ENCODE results near the gene CD300H.
A peak's percentile ranks its signal among the peaks of the same experiment; 100 is the strongest.
"Not testable (repeated sequence)": the region's sequence is repeated elsewhere in the genome, so short reads cannot be mapped to it uniquely, and the experiment has no call there.

The CD300H gene

DNA sequence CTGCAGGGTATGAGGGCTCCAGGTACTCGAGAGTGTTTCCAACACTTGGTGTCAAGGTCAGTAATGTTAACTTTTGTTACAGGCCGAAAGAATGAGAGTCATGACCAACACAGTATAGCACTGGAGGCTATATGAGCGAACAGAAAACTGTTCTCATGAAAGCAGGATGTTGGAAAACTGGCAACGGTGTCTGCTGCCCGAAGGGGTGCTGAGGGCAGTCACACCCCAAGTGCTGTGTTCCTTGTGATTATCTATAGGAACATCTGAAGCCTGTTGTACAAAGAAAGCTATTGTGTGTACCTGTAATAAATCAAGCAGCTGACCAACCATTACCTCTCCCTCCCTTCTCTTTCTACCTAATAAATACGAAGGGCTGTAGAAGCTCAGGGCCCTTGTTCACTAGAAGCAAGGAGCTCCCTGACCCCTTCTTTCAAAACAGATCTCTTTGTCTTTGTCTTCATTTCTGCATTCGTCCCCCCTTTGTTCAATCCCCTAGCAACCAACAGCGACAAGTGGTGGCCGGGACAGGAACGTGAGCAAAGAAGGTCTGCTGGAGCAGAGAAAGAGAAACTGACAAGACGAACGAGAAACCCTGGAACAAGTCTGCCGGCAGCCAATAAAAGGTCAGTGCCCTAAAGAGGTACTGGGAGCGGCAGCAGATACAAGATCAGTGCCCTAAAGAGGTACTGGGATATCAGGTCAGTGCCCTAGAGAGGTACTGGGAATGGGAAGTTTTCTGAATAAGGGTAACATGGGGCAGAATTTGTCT is 17.2 kb upstream of the CD300H start:
- no peak for DNase-seq

DNA sequence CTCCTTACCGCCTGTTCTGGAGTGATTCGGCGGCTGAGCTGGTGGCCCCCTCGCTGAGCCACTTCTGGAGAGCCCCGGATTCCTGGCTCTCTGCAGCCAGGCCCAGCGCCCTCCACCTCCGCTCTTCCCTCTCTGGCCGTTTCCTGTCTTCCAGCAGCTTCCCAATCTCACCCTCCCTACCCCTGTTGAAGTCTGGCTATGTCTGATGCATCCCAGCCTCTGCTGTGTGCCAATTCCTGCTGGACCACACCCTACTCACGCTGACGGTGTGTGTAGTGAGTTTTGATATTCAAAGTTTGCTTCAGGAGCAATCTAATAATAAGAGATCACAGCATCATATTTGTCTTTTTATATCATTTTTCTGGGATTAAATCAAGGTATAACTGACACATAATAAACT is 15.3 kb upstream of the CD300H start:
- DNase-seq: no peak

DNA sequence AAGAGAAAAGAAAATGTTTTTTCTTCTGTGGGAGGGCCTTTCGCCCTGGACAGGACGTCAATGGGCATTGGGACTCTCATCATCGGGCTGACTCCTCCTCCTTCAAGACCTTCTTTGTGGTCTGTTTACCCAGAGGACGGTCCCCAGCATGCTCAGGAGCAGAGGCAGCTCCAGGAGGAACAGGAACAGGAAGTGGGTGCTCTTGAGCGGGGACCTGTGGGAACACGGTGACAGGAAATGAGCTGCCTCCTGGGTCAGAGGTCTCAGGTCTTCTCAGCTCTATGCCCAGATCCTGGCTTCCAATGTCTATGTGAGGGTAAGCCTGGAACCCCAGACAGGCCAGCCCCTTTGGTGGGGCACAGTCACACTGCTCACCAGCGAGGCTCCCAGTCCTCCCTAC is 12.6 kb upstream of the CD300H start:
- peak; percentile 64 to 74 for DNase-seq

DNA sequence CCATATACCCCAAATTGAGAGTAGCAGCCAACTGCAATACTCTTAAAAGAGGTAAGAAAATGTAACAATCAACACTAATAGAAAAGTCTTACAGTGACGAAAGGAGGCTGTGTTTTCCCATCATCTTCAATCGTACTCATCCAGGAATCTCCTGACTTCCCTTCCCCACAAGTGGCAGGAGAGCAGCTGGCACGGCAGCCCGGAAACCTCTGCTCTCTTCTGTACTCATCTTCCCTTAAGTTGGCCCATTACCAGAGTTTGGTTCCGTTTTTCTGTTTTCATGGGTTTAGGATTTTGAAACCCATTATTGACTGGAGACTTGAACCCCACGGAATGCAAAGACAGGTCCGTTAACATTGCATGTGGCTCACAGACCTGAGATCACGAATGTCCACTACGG is 11.7 kb upstream of the CD300H start:
- DNase-seq: no peak

DNA sequence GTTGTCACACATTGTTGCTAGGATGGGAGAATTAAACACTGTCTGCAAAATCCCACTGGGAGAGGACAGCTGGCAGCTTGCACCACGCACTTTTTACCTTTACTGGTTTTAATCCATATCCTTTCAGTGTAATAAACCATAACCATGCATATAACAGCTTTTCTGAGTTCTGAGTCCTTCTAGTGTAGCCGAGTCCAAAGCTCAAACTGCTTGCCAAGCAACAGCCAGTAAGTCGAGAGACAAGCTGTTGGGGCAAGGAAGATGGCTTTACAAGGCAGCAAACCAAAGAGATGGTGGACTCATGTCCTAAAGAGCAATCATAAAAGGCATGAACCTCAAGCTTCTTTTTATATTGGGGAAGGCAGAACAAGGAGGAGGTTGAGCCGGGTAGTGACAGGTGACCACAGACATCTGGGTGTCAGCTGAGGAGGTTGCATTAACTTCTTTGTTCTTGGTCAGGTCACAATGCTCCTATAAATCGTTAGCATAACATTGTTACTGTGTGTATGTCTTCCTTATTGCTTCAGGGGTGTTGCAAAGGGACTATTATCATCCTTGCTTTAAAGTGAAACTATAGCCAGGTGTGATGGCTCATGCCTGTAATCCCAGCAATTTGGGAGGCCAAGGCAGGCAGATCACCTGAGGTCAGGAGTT is 7.3 kb upstream of the CD300H start:
- DNase-seq: no peak

DNA sequence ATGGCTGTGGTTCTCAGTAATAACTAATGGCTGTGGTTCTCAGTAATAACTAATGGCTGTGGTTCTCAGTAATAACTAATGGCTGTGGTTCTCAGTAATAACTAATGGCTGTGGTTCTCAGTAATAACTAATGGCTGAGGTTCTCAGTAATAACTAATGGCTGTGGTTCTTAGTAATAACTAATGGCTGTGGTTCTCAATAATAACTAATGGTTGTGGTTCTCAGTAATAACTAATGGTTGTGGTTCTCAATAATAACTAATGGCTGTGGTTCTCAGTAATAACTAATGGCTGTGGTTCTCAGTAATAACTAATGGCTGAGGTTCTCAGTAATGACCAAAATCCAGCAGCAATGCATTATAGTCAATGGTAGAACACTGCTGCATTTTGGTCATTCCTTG is 6.3 kb upstream of the CD300H start:
- not testable (repeated sequence) for DNase-seq

- no peak for DNase-seq
Measured at GRCh38 chr17:74573169-74573568, 5.9 kb upstream of the CD300H start.

DNA sequence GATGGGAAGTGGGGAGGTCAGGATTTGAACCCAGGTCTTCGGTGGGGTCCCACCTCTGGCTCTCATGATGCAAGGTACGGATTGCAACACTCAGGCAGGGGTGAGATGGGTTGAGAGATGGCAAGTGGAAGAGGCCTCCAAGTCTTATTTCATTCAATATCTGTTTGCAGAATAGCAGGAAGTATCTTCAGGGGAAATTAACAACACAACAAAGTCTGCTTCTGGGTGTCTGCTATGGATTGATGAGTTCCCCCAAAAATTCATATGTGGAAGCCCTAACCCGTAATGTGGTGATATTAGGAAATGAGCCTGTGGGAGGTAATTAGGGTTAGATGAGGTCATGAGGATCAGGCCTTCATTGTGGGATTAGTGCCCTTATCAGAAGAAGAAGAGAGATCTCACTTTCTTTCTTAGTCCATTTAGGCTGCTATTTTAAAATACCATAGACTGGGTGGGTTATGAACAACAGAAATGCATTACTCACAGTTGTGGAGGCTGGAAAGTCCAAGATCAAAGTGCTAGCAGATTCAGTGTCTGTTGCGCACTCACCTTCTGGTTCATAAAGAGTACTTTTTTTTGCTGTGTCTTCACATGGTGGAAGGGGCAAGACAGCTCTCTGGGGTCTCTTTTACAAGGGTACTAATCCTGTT is 4.4 kb upstream of the CD300H start:
- DNase-seq: no peak

DNA sequence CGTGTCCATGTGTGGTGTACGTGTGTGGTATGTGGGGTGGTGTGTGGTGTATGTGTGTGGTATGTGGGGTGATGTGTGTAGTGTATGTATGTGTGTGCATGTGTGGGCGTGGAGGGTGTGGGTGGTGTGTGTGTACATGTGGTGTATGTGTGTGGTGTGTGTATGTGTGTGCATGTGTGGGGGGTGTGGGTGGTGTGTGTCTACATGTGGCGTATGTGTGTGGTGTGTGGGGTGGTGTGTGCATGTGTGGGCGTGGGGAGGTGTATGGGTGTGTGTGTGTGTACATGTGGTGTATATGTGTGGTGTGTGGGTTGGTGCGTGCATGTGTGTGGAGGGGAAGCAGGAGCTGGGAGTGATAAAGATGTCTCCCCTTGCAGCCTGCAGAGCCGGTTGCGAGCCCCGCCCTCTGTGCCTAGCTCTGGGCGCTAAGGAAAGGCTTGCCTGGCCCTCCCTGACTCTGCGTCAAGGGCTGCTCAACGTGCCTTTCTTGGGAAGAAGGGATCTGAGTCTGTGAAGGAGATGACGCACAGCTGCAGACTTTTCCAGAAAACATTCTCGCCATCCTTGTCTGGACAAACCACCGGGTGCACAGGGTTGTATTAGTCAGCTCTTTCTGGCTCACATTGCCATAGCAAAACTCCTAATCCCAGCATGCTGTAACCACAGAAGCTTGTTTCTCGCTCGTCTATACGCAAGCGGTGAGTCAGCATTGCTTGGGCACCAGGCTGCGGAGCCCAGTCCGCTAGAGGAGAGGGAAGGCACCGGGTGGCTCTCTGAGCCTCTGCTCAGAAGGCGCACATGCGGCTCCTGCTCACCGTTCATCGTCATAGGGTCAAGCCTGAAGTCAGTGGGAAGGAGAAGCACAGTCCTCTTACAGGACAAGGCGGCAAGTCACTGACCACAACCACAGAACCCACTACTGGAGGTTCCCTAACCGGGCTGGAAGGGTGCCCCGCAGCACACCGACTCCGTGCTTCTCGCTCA is 2.0 kb upstream of the CD300H start:
- peak; percentile 95 to 96 for DNase-seq

DNA sequence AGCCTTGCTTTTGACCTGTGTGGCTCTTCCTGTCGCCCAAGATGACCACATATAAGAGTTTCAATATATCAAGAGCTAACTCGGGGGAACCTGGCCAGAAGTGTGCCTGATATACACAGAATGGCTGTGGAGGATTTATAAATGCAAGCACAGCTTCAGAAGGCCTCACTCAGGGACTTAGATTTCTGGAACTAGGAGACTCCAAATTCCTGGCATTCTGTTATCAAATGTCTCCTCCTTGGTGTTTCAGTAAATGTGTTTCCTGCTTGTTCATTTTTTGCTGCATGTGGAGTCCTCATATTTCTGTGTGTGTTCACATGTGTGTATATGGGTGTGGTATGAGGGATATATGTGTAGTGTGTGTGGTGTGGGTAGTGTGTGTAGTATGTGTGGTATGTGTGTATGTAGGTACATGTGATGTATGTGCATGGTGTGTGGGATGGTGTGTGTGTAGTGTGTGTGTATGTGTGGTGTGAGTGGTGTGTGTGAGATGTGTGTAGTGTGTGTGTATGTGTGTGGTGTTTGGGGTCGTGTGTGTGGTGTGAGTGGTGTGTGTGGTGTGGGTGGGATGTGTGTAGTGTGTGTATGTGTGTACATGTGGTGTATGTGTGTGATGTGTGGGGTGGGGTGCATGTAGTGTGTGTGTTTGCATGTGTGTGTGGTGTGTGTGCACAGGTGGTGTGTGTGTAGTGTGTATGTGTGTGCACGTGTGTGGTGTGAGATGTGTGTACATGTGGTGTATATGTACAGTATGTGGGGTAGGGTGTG is 981 bp upstream of the CD300H start:
- DNase-seq: no peak

DNA sequence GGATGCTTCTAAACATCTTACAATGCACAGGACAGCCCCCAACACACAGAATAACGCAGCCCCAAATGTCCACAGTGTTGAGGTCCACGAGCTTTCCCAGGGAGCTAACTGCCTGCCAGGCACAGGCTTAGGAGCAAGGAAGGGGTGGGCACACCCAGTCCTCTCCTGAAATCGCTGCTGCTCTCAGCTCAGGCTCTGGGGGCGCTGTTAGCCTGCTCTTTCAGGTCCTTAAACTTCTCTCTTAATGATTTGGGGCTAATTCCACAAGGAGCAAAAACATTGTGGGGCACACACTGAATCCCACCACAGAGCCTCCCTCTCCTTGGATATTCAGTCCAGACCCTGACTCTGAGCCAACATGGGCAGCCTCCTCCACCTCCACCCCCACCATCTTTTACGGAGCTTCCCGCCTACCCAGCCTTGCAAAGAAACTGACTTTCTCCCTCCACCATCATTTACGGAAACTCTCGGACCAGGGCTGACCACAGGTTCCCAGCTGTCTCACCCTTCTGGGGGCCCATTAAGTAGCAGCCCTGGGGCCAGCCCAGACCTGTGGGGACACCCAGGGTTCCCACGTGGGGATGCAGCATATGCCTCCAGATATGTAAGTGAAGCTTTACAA is 1.1 kb downstream of the CD300H start:
- DNase-seq: peak; percentile 72 to 90

DNA sequence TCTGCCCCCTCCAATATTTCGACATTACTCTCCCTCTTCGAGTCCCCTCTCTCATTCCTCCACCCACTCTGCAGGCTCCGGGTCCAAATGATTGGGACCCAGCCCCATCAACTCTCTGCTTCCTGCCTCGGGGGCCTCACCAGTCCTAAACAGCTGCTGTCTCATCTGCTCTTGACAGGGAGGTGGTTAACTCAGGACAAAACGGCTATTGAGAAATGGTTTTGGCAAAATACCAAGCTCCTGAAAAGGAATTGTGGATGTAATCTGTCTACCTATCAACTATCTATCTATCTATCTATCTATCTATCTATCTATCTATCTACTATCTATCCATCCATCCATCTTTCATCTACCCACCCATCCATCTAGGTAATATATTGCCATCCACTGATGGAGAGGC is 2.2 kb downstream of the CD300H start:
- no peak for DNase-seq

GRCh38 chr17:74563358-74563757 is 4.0 kb downstream of the CD300H start:
- no peak for DNase-seq

- DNase-seq: no peak
Measured at GRCh38 chr17:74561586-74561985, 5.7 kb downstream of the CD300H start.

DNA sequence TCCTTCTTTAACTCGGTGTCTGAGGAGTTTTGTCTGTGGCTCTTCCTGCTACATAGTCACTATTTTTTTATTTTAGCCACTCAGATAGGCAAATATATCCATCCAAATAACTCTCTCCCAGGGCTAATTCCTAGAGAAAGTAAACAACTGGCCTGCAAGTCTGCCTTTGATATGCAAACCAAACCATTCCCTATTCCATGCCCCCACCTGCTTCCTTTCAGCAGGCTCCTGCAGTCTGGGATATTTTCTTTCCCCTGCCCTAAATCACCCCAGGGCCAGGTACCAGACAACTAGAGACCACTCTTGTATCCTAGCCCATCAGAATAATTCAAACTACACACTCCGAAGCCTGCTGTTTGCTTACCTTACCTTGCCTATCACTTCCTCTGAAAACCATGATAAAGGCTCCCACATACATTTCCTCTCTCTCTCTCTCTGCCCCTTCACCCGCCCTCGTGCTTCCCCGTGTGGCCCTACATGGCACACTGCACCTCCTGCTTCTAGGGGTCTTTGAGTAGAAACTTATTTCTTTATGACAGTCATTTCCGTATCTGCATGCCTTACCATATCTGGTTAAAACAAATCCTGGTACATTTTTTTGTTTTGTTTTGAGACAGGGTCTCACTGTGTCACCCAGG is 8.3 kb downstream of the CD300H start:
- DNase-seq: no peak

GRCh38 chr17:74558402-74558801 is 8.9 kb downstream of the CD300H start:
- DNase-seq: not testable (repeated sequence)

GRCh38 chr17:74555427-74555940 is 11.8 kb downstream of the CD300H start:
- DNase-seq: no peak

- DNase-seq: no peak
Measured at GRCh38 chr17:74554909-74555308, 12.4 kb downstream of the CD300H start.

- DNase-seq: no peak
Measured at GRCh38 chr17:74552037-74552436, 15.3 kb downstream of the CD300H start.

GRCh38 chr17:74550602-74551001 is 16.7 kb downstream of the CD300H start:
- no peak for DNase-seq

- no peak for DNase-seq
Measured at GRCh38 chr17:74549343-74549742, 18.0 kb downstream of the CD300H start.

Measured in Kasumi-1 (cell line).